PC-9 (cell line): ENCODE results near the gene ETHE1.

Experiments used
- EZH2 ChIP-seq: fragments of 200-600 bp; sonication (generic); IDR thresholded peaks from 2 replicates; pipeline ENCODE4 v1.8.0; 2017; ENCODE audit warnings: antibody characterized with exemption, low read depth
- TF ChIP-seq, protein P1 (sequence below): fragments of 200-600 bp; sonication (generic); conservative IDR thresholded peaks from 2 replicates; pipeline ENCODE4 v1.6.1; 2017; ENCODE audit warnings: mixed run types, antibody characterized with exemption, mild to moderate bottlenecking, moderate library complexity

DNA sequence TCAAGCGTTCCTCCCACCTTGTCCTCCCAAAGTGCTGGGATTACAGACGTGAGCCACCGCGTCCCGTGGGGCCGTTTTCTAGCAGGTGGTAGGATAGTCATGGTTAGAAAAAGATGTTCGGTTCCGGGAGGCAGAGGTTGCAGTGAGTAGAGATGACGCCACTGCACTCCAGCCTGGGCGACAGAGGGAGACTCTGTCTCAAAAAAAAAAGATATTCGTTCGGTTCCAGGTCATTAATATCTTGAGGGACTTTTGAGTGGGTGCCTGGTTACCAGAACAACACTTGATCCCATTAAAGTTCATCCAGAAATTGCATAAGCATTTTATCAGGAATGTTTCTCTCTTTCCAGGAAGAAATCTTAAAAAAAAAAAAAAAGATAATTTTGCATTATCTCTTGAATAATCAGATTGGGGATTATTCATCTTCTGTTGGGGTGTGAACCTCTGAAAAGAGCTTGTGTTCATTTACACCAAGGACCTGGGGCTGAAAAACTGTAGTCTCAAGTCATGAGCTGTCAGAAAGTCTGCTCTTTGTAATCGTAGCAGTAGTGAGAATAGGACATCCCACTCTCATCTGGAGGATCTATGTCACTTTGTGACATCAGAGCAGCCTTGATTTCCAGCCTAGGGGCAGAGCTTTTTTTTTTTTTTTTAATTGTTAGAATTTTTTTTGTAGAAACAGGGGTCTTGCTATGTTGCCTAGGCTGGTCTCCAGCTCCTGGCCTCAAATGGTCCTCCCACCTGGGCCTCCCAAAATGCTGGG lies 1.0 kb upstream of the ETHE1 start:
- TF ChIP-seq, protein P1, sequence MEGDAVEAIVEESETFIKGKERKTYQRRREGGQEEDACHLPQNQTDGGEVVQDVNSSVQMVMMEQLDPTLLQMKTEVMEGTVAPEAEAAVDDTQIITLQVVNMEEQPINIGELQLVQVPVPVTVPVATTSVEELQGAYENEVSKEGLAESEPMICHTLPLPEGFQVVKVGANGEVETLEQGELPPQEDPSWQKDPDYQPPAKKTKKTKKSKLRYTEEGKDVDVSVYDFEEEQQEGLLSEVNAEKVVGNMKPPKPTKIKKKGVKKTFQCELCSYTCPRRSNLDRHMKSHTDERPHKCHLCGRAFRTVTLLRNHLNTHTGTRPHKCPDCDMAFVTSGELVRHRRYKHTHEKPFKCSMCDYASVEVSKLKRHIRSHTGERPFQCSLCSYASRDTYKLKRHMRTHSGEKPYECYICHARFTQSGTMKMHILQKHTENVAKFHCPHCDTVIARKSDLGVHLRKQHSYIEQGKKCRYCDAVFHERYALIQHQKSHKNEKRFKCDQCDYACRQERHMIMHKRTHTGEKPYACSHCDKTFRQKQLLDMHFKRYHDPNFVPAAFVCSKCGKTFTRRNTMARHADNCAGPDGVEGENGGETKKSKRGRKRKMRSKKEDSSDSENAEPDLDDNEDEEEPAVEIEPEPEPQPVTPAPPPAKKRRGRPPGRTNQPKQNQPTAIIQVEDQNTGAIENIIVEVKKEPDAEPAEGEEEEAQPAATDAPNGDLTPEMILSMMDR = no peak
- TF ChIP-seq EZH2 = no peak
